Esophagus muscularis mucosa (tissue), 4 donors: Measurements from ENCODE around the gene CNTFR.

Source experiments
- EP300 ChIP-seq: sonication (generic); formaldehyde crosslinking; IDR thresholded peaks from one replicate; pipeline ENCODE4 v1.6.1; 2017; ENCODE audit warnings: antibody characterized with exemption
- POLR2A ChIP-seq: fragments of 450-650 bp; IDR thresholded peaks from one replicate; pipeline ENCODE4 v1.6.1; 2017; ENCODE audit warnings: antibody characterized with exemption, moderate library complexity, mild to moderate bottlenecking, low read depth
- POLR2AphosphoS5 ChIP-seq, 2 donors: sonication (generic); formaldehyde crosslinking; IDR thresholded peaks; one replicate each; pipeline ENCODE4 v1.6.1; 2017; ENCODE audit warnings: antibody characterized with exemption in 2 of 2
- TF ChIP-seq, protein P1 (sequence below), 3 experiments: fragments of 200-600 bp in 2 of 3; fragments of 450-650 bp in 1 of 3; sonication (generic) in 2 of 3; IDR thresholded peaks; one replicate each; pipeline ENCODE4 v1.5.1; 2017 to 2019; ENCODE audit warnings: antibody characterized with exemption in 3 of 3, mild to moderate bottlenecking in 2 of 3, moderate library complexity in 1 of 3

DNA sequence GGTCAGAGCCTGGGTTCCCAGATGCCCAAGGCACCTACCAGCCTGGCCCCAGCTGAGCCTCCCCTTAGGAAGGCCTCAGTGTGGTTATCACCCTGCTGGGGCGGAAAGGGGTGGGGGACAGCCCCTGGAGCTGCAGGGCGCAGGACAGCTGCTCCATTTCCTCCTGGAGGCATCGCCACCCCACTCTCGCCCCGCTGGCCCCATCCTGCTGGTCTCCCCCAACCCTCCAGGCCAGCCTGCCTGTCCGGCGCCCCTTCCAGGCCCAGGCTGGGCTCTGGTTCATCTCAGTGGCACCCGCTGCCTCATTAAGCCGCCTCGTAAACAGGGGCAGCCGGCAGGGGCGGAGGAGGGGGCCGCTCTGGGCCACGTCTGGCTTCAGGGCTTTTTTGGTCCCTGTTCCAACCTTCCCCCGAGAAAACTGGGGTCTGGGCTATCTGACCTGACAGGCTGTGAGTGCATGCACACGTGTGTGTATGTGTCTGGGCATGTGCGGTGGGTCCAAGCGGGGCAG lies 36.0 kb downstream of the CNTFR start:
- TF ChIP-seq, protein P1, sequence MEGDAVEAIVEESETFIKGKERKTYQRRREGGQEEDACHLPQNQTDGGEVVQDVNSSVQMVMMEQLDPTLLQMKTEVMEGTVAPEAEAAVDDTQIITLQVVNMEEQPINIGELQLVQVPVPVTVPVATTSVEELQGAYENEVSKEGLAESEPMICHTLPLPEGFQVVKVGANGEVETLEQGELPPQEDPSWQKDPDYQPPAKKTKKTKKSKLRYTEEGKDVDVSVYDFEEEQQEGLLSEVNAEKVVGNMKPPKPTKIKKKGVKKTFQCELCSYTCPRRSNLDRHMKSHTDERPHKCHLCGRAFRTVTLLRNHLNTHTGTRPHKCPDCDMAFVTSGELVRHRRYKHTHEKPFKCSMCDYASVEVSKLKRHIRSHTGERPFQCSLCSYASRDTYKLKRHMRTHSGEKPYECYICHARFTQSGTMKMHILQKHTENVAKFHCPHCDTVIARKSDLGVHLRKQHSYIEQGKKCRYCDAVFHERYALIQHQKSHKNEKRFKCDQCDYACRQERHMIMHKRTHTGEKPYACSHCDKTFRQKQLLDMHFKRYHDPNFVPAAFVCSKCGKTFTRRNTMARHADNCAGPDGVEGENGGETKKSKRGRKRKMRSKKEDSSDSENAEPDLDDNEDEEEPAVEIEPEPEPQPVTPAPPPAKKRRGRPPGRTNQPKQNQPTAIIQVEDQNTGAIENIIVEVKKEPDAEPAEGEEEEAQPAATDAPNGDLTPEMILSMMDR (IDR thresholded peaks at IDR 0.05): no peak
- TF ChIP-seq POLR2A (no peak), POLR2AphosphoS5 (IDR thresholded peaks at IDR 0.05) (no peak), EP300 (no peak)
